ENCODE data around the gene PRKAG2.

GRCh38 chr7:151570366-151570915 lies 306.5 kb downstream of the PRKAG2 start:
- TF ChIP-seq, protein P1, sequence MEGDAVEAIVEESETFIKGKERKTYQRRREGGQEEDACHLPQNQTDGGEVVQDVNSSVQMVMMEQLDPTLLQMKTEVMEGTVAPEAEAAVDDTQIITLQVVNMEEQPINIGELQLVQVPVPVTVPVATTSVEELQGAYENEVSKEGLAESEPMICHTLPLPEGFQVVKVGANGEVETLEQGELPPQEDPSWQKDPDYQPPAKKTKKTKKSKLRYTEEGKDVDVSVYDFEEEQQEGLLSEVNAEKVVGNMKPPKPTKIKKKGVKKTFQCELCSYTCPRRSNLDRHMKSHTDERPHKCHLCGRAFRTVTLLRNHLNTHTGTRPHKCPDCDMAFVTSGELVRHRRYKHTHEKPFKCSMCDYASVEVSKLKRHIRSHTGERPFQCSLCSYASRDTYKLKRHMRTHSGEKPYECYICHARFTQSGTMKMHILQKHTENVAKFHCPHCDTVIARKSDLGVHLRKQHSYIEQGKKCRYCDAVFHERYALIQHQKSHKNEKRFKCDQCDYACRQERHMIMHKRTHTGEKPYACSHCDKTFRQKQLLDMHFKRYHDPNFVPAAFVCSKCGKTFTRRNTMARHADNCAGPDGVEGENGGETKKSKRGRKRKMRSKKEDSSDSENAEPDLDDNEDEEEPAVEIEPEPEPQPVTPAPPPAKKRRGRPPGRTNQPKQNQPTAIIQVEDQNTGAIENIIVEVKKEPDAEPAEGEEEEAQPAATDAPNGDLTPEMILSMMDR (IDR thresholded peaks at IDR 0.05; ENCODE audit: low read depth, low read length, missing input control), result no peak
- no peak for TF ChIP-seq MAX (IDR thresholded peaks at IDR 0.05)
- TF ChIP-seq, protein P2, sequence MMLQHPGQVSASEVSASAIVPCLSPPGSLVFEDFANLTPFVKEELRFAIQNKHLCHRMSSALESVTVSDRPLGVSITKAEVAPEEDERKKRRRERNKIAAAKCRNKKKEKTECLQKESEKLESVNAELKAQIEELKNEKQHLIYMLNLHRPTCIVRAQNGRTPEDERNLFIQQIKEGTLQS (IDR thresholded peaks at IDR 0.05), result no peak
- TF ChIP-seq TAF1 (conservative IDR thresholded peaks at IDR 0.05), result no peak
- TF ChIP-seq NR2F2 (IDR thresholded peaks at IDR 0.05), result no peak
